LoVo (cell line): ENCODE data around the gene PLEKHJ1.
A peak's percentile ranks its signal among the peaks of the same experiment; 100 is the strongest.
"Not testable (repeated sequence)": the region's sequence is repeated elsewhere in the genome, so short reads cannot be mapped to it uniquely, and the experiment has no call there.

ENCODE experiments used
- DNase-seq: peaks from one replicate; pipeline ENCODE4 v3.0.0-alpha.2; 2016; ENCODE audit warnings: low spot score

Gene PLEKHJ1

DNA sequence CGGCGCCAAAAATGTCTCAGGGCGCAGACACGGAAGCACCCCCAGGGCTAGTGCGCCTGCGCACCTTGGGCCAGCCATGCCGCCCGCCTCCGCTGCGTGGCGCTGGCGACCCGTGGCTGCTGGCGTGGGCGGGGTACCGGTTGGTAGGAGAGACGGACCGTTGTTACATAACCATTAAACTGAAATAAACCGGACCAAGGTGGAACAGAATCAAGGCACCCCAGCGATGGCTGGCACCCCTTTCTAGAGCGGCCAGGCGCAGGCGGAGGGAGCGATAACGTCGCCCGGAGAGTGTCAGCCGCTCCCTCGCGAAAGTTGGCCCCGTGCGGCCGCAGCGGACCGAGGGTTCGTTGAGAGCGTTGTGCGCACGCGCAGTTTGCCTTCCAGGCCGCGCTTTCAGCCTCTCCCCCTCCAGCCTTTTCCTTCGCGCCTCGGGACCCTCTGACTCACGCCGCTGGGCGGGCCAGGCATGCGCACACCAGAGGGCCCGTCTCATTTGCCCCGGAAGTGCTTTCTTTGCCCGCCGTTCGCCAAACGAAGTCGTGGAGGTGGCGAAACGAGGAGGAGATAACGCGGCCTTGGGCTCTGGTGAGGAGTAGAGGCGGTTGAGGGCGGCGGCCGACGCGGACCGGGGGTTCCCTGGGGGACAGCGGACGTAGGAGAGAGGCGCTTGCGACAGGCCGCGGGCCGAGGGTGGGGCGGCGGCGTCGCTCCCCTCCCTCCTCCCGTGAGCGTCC, at the start of gene PLEKHJ1, which contains the start of gene SF3A2:
TSS of gene PLEKHJ1 (minus strand) at position 16 of the 737 bp plus-strand sequence. CDS start 81 bp downstream, outside the sequence.
TSS of gene SF3A2 (plus strand) at position 511 of the 737 bp plus-strand sequence. CDS start 6,595 bp downstream, outside the sequence.
- peak; percentile 98 for DNase-seq

- DNase-seq: no peak
These were observed 47.8 kb upstream of the PLEKHJ1 start for GRCh38 chr19:2283835-2284507.

GRCh38 chr19:2282862-2283237, 46.7 kb upstream of the PLEKHJ1 start:
- no peak for DNase-seq

- no peak for DNase-seq
These were observed 46.1 kb upstream of the PLEKHJ1 start, which contains the start of gene PEAK3 for GRCh38 chr19:2282062-2282861. PEAK3 (minus strand) TSS chr19:2282175; CDS start chr19:2280931, 1,244 bp downstream.

DNA sequence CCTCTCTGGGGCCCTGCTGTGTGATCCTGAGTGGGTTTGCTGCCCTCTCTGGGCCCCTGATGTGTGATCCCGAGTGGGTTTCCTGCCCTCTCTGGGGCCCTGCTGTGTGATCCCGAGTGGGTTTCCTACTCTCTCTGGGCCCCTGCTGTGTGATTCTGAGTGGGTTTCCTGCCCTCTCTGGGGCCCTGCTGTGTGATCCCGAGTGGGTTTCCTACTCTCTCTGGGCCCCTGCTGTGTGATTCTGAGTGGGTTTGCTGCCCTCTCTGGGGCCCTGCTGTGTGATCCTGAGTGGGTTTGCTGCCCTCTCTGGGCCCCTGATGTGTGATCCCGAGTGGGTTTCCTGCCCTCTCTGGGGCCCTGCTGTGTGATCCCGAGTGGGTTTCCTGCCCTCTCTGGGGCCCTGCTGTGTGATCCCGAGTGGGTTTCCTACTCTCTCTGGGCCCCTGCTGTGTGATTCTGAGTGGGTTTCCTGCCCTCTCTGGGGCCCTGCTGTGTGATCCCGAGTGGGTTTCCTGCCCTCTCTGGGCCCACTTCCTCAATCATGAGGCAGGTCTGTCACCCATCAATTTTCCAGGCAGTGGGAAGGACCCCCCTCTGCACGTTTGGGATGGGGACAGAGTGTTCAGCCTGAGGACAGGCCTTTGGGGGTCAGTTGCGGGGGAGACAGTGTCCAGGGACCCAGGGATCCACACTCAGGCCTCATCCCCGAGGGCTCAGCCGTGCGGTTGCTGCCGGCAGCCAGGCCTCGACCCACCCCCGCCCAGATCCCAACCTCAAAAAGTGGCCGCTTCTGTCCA, 45.3 kb upstream of the PLEKHJ1 start:
- not testable (repeated sequence) for DNase-seq

DNA sequence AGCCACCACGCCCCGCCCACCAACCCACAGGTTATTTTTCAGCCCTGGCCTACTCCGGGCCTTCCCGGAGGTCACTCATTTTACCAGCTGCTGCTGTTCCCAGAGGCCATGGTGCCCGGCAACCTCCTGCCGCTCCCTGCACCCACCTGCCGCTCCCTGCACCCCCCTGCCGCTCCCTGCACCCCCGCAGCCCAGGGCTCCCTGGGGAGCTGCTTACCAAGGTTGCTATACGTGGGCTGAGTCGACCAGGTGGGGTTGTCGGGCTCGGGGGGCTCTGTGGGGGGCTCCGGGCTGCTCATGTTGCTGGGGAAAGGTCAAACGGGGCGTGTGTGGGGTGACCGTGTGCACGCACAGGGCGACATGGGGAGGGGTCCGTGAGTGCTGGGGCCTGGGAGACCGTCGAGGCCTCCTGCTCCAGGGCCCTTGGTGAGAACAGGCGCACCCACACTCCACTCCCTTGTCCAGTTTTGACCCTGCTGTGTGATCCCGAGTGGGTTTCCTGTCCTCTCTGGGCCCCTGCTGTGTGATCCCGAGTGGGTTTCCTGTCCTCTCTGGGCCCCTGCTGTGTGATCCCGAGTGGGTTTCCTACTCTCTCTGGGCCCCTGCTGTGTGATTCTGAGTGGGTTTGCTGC, 44.6 kb upstream of the PLEKHJ1 start:
- DNase-seq: no peak

DNA sequence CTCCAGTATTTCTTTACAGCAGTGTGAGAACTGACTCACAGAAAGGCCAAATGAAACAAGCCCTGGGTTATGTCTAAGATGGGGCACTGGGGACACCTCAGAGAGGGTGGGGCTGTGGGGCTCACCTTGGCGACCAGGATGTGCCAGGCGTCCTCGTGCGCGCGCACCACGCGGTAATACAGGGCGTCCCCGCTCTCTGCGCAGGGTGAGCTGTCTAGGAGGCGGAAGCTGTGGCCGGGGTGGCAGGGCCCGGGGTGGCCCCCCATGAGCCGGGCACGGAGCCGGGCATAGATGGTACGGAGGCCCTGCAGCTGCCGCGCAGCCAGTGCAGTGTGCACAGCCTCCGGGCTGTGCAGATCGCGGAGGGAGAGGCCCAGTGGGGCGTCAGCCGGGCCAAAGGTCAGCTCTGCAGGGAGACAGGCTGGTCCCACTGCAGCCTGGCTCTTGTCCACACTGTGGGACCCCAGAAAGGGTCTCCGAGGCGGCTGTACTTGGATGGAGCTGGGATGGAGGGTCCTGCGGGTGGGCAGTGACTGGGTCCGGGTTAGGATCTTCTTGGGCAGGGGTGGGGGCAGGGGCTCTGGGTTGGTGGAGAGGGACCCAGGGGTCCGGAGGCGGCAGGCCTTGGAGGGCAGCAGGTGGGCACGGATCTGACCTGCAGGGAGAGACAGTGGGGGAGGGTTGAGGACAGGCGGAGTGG, 42.5 kb upstream of the PLEKHJ1 start:
- DNase-seq: no peak

DNA sequence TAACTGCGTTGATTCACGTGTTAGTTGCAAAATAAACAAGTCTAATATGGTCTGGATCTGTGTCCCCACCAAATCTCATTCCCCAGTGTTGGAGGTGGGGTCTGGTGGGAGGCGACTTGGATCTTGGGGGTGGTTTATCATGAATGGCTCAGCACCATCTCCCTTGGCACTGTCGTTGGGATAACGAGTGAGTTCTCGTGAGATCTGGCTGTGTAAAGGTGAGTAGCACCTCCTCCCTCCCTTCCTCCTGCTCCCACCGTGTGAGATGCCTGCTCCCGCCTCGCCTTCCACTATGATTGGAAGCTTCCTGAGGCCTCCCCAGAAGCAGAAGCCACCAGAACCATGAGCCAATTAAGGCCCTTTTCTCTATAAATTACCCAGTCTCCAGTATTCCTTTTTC, 41.0 kb upstream of the PLEKHJ1 start:
- no peak for DNase-seq

- no peak for DNase-seq
These were observed 40.4 kb upstream of the PLEKHJ1 start for GRCh38 chr19:2276429-2276986.

DNA sequence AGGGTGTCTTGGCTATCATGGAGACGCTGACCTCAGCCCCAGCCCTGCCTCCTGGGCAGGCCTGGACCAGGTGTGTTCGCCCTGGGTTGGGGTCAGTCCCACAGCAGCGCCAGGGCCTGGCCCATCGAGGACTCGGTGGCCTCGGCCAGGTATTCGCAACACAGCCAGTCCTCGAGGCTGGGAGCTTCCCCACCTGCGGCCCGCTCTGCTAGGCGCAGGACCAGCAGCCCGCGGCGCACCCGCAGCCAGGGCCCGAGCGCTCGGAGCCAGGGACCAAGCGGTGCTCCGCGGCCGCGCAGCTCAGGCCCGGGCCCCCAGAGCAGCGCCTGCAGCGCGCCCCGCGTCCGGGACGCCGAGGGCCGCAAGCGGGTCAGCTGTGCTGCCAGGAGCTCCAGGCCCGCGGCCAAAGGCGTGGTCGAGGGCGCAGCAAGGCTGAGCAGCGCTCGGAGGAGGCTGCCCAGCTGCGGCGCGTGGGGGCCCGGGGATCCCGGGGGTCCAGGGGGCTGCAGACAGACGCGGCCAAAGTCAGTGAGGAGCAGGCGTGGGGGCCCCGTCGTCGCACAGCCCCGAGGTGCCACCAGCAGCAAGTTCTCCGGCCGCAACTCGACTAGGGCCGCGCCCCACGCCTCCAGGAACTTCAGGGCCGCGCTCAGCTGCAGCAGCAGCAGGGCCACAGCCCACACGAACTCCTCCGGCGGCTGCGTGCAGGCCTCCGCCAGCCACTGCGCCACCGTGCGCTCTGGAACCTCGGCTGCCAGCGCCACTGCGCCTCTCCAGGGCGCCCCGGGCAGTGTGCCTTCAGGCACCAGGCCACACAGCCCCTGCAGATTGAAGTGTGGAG, 39.7 kb upstream of the PLEKHJ1 start:
- no peak for DNase-seq

DNA sequence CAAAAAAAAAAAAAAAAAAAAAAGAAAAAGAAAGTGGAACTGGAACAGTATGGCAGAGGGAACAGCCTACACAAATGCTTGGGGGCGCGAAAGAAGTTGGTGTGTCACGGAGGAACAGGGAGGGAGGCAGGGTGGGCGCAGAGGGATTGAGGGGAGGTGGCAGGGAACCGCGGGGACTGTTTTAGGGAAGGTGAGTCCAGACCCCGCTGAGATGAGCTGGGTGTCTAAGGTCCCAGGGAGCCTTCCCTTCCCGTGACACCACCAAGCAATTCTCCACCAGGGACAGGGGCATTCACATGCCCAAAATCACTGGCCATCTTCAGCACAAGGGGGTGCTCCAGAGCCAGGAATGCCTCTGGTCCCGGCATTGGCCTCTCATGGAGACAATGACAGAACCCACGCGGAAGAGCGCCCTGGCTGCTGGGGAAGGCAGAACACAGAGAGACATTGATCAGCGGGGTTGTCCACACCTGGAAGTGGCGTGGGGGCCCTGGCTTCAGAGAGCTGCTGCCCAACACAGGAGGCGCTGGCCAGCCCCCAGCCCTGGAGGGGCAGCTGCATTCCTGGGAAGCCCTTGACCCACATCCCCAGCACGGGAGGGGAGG, 38.9 kb upstream of the PLEKHJ1 start:
- no peak for DNase-seq

GRCh38 chr19:2274185-2274711, 38.1 kb upstream of the PLEKHJ1 start:
- DNase-seq: no peak

GRCh38 chr19:2273356-2274184, 37.4 kb upstream of the PLEKHJ1 start:
- peak; percentile 73 for DNase-seq

DNA sequence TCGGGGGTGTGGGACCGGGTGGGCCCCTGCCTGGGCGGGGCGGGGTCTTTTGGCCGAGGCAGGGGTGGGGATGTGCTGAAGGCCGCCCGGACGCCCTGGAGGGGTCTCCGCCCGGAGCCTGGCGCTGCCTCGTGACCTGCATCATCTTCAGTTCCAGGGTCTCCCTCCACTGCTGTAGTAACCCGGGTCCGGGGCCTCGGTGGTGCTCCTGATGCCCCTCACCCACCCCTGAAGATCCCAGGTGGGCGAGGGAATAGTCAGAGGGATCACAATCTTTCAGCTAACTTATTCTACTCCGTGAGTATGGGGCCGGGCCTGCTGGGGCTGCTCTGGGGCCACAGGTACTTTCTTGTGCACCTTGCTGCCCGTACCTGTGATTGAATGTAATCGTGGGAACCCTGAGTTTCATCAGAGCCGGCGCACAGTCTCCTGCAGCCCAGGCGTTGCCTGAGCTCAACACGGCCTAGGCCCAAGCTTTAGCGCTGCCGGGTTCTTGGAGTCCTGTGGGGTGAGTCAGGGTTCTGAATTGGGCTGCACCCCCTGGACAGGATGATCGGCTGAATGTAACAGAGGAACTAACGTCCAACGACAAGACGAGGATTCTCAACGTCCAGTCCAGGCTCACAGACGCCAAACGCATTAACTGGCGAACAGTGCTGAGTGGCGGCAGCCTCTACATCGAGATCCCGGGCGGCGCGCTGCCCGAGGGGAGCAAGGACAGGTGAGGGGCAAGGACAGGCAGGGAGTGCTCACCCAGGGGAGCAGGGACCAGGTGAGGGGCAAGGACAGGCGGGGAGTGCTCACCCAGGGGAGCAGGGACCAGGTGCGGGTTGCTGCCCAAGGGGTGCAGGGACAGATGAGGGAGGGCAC, 35.3 kb upstream of the PLEKHJ1 start:
- DNase-seq: no peak

DNA sequence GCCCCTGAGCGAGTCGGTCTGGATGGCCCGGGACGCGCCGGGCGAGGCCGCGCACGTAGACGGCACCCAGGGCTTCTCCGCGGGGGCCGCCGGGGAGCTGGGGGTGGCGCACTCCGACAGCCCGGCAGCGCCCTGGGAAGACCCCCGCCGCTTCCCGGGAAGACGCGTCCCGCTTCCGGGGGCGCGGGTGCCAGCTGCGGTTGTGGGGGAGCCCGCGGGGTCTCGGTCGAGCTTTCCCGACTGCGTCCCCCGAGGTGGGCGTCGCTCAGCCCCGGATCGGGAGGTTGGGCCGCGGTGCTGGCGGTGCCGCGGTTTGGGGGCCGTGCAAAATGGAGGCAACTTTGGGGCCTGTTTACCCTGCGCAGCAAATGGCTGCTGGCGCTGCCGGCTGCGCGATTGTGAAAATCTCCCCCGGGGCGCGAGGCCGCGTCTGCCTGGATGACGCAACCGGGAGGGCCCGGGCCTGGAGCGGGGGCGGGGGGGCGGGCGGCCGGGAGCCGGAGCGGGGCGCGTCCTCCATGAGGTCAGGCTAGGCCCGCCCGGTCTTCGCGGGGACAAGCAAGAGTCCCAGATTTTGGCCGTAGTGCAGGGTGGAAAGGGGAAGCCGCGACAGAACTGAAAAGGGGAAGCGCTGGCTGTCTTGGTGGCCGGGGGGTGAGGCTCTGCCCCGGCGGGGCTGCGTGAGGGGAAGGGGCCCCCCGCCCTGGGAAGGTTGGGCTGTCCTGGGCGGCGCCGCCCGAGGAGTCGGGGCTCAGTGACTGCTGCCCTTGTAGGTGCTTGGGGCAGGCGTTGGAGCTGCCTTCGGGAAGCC, 34.5 kb upstream of the PLEKHJ1 start:
- peak; percentile 52 for DNase-seq

GRCh38 chr19:2270157-2270422, 34.0 kb upstream of the PLEKHJ1 start:
- DNase-seq: no peak
